HG02885 (cell line): ENCODE data around the gene SLC16A13.
"Not testable (repeated sequence)": the region's sequence is repeated elsewhere in the genome, so short reads cannot be mapped to it uniquely, and the experiment has no call there.

Experiments
- ATAC-seq: cut with Tn5 transposase; IDR thresholded peaks from one replicate; pipeline ENCODE4 v1.9.1; 2021; ENCODE audit warnings: mild to moderate bottlenecking; ENCODE audit not compliant: unreplicated experiment, poor library complexity

SLC16A13 gene

GRCh38 chr17:7060165-7060891 is 24.5 kb downstream of the SLC16A13 start:
- ATAC-seq, result no peak

GRCh38 chr17:7063518-7064094 is 27.8 kb downstream of the SLC16A13 start:
- no peak for ATAC-seq

GRCh38 chr17:7064261-7064660 is 28.4 kb downstream of the SLC16A13 start:
- no peak for ATAC-seq

GRCh38 chr17:7067198-7067597 is 31.4 kb downstream of the SLC16A13 start:
- no peak for ATAC-seq

- ATAC-seq, result no peak
Observed at GRCh38 chr17:7068268-7068667, 32.5 kb downstream of the SLC16A13 start.

GRCh38 chr17:7070712-7071111 is 34.9 kb downstream of the SLC16A13 start:
- ATAC-seq, result no peak

GRCh38 chr17:7072406-7072805 is 36.6 kb downstream of the SLC16A13 start:
- ATAC-seq, result no peak

- ATAC-seq, result no peak
Observed at GRCh38 chr17:7074931-7075330, 39.1 kb downstream of the SLC16A13 start.

GRCh38 chr17:7077911-7078546 is 42.2 kb downstream of the SLC16A13 start:
- no peak for ATAC-seq

GRCh38 chr17:7078711-7079110 is 42.9 kb downstream of the SLC16A13 start:
- ATAC-seq, result no peak

- no peak for ATAC-seq
Observed at GRCh38 chr17:7079581-7080455, 44.0 kb downstream of the SLC16A13 start, which contains the start of gene CLEC10A. Gene CLEC10A (minus strand): TSS chr17:7080251. CDS start chr17:7078812, 1,439 bp downstream.

- ATAC-seq, result no peak
Observed at GRCh38 chr17:7080456-7081041, 44.7 kb downstream of the SLC16A13 start.

- ATAC-seq, result no peak
Observed at GRCh38 chr17:7081341-7082062, 45.7 kb downstream of the SLC16A13 start.

GRCh38 chr17:7083592-7083991 is 47.8 kb downstream of the SLC16A13 start:
- no peak for ATAC-seq

- ATAC-seq, result no peak
Observed at GRCh38 chr17:7084088-7084487, 48.3 kb downstream of the SLC16A13 start.

GRCh38 chr17:7088442-7088841 is 52.6 kb downstream of the SLC16A13 start:
- ATAC-seq, result not testable (repeated sequence)

GRCh38 chr17:7089570-7089969 is 53.8 kb downstream of the SLC16A13 start:
- not testable (repeated sequence) for ATAC-seq
